ENCODE data around the gene NRG2.

- TF ChIP-seq CTCF (IDR thresholded peaks at IDR 0.05), result no peak
- no peak for TF ChIP-seq POLR2A (IDR thresholded peaks at IDR 0.05)
These were observed 6.6 kb upstream of the NRG2 start for GRCh38 chr5:140049713-140050112.

All from uterus (tissue), 2 donors.